HG02943 (cell line): ENCODE measurements around the gene ZFYVE28.
A peak's percentile ranks its signal among the peaks of the same experiment; 100 is the strongest.

Source experiments
- ATAC-seq: cut with Tn5 transposase; IDR thresholded peaks from one replicate; pipeline ENCODE4 v1.9.1; 2021; ENCODE audit warnings: mild to moderate bottlenecking, low read depth, moderate library complexity; ENCODE audit not compliant: unreplicated experiment

ZFYVE28 gene

DNA sequence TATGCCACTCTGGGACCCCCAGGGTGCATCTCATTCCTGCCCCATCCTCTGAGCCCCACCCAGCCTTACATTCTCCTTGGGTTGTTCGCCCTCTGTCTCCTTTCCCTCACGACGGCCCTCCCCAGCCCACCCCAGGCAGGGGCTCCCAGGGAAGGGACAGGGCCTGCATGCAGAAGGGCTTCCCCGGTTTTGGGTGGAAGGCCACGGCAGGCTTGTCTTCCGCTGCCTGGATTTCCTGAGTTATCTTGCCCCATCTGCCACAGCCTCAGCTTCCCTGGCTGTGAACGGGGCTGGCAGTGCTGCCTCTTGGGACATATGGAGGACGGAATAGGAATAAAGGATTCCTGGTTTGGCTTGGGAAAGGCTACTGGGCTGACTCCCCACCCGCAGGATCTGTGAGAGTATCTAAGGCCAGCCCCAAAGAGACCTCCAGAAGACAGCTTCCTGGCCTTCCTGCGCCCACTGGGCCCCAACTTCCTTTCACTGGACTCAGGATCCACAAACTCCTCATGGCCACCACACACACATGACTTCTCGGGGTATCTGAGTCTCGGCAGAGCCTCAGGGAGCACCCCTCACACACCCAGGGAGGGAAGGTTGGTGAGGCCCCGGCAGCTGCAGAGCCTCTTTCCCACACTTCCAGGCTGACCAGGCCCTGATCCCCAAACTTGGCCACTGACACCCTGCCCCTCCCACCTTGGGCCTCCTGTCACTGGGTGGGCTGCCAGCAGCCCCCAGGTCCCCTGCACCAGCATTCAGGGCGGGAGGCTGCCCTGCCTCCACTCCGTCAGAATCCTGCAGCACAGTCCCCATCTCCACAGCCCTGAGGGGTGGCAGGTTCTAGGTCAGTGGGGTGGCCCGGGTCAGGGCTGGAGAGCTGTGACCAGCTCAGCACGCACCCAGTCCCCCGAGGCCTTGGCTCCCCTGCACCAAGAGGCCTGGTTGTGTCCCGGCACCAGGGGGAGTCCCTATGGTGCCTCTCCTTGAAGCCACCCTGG lies 153.0 kb downstream of the ZFYVE28 start:
- ATAC-seq: no peak

DNA sequence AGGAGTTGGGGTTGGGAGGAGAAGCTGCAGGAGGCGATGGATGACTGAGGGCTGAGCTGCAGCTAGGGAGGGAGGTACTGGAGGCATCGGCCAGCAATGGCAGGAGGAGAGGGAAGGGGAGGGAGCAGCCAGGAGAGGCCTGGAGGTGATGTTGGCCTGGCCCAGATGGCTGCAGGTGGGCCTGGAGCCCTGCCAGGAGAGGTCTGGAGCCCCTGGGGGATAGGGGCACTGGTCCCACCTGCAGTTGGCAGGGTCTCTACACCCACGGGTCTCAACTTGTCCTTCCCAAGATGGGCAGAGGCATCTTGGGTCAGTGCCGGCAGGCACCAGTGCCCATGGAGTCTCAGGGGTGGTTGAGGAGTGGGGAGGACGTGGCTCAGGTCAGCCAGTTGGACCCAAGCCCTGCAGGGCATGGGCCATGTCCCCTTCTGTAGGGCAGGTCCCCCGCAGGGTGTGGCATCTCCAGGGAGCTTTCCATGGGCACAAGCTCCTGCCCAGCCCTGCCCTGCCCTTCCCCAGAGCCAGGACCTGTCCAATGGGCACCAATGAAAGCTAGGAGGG lies 153.9 kb downstream of the ZFYVE28 start:
- ATAC-seq: no peak

DNA sequence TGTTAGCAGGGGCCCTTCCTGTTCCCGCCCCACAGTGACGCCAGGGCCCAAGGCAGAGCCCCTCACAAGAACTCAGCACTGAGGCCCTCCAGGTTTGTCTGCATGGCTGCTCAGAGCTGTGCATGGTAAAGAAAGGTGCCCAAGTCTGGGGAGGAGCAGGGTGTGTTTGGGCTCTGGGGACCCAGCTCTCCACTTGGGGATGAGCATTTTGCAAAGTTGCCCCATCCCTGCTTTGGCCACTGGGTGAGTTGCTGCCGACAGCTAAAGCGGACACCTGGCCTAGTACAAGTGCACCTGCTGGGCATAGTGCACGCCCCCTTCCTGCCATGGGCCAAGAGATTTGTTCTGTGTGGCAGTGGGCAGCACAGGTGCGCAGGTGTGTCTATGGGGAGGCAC lies 154.5 kb downstream of the ZFYVE28 start:
- ATAC-seq: no peak

DNA sequence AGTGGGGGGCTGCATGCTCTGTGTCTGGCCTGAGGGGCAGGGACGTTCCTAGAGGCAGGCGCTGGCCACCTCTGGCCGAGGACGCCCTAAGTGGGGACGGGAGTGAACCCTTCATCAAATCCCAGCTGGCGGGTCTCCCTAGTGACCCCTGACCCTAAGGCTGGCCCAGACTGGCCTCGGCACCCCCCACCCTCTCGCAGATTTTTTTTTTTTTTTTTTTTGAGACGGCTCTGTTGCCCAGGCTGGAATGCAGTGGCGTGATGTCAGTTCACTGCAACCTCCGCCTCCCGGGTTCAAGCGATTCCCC lies 155.5 kb downstream of the ZFYVE28 start:
- no peak for ATAC-seq

DNA sequence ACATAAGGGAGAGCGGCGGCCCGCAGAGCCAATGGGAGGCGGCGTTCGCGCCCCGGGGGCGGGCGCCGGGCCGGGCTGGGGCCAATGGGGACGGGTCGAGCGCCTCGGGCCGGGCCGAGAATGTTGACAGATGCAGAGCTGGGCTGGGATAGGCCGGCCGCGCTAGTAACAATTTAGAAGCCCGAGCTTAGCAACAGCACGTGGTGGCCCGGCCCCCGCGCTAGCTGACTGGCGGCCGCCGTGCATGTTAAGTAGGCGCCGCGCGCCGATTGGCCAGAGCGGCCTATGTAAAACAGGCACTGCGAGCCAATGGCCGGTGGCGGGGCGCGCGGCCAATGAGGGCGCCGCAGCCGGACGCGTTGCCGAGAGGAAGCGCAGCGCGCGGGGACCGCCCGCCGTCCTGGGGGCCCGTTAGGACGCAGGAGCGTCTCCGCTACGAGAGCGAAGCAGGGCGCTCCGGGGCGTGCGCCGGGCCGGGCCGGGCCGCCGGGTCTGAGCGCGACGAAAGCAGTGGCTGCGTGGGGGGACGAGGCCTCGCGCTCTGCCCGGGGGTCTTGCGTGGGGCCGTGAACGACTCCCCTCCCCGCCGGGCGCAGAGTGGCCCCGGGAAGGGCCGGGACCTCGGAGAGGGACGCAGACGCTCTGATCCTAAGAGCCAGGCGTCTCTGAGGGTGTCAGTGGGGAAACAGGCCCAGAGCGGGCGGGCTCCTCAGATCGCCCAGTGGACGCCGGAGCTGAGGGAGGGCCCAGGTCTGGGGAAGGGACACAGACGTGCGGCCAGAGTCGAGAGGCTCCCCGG lies 156.1 kb downstream of the ZFYVE28 start:
- ATAC-seq: peak; percentile 87

DNA sequence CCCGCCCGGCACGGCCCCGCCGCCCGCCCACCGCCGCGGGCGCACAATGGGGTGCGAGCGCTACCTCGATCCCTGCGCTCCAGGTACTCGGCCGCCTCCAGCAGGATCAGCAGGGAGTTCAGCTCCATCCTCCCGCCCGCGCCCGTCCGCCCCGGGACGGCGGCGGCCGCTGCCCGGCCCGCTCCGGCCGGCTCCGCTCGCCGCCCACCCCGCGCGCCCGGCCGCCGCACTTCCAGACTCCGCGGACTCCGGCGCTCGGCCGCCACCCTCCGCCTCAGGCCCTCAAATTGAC lies 156.6 kb downstream of the ZFYVE28 start, which contains the start of gene MXD4:
MXD4 (minus strand) TSS at position 257 of the 292 bp plus-strand sequence; CDS start at position 128, 129 bp downstream.
- ATAC-seq: peak; percentile 0

DNA sequence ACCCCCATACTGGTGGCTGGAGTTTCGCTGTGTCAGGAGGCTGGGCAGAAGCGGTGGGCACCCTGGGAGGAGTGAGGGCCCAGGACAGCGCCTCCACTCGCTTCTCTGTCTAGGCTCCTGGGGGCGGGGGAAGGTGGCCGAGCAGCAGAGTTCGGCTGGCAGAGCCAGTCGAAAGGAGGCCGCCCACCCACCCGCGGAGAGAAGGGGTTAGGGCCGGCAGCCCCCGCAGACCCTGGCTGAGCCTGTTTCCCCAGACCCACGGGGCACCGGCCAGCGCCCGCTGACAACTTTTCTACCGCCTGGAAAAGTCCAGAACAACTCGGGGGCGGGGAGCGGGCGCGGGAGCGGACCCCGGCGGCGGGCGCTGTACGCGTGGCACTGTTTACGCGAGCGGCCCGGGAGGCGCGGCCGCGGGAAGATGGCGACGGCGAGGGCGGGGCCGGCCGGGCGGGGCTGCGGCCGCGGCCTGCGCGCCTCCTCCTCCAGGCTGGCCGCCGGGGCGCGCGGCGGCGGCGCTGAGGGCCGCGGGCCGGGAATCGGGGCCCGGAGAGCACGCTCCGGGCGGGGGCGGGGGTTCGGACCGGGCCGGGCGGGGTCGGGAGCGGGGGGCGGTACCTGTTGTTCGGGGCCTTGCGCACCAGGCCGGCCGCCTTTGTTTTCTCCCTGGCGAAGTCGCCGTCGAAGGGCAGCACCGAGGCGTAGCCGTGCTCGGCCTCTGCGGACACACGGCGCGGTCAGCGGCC lies 157.2 kb downstream of the ZFYVE28 start:
- no peak for ATAC-seq

DNA sequence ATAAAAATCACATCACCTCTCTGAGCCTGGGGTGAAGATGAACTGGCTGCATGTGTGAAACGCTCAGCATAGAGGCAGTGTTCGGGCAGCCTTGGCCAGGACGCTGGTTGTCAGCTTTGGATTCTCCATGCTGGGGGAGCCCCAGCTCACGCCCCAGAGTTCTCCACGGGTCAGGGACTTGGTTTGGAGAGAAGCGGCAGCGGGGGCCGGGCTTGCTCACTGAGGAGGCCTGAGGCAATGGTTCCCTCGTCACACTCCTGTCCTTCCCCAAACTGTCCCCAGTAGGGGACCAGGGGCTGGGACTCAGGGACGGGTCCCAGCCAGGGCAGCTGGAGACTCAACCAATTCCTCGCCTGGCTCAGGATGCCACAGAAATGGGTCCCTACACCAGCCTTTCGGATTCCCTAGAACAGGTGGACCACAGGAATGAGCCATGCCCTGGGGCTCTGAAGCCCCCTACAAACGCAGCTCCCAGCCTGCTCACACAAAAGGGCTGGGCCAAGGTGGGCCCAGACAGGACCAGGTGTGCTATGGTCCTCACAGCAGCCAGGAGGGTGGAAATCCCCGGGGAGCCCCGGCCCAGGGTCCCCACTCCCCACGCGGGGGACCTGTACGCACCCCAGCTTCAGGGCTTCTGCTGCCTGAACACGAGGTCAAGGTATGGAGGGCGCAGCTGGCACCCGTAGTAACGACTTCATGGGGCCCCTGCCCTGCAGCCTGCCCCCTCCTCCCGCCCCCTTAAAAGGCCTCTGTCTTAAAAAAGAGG lies 157.9 kb downstream of the ZFYVE28 start:
- no peak for ATAC-seq

DNA sequence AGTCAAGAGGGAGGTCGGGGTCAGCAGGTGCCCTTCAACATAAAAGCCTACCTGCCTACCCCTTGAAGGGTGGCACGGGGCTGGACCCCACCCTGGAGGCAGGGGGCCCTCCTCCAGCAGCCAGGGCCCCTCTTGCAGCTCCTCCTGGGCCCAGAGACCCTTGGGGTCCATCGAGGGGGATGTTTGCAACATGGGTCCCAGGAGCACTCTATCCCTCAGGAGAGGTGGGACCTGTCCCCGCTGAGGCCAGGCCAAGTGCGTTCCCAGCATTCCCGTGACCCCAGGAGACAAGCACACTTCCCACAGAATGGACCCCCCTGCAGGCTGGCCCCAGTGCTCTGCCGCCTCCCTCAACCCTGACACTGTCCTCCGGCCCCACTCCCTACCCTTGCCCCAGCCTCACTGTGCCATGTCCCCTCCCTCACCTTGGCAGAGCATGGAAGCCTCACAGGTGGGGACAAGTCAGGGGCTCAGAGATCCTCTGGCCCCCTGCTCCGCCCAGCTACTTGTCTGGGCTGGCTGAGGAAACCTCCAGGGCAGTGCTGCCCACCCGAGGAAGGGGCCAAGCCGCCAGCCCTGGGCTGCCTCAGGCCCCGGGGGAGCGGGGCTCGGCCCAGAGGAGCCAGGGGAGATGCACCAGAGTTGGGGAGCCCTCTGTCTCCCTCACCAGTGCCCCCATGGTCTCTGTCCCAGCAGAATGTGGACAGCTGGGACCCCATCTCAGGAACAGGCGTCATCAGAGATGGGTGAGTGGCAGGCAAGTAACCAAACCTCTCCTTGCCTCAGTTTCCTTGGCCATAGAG lies 158.7 kb downstream of the ZFYVE28 start:
- no peak for ATAC-seq

DNA sequence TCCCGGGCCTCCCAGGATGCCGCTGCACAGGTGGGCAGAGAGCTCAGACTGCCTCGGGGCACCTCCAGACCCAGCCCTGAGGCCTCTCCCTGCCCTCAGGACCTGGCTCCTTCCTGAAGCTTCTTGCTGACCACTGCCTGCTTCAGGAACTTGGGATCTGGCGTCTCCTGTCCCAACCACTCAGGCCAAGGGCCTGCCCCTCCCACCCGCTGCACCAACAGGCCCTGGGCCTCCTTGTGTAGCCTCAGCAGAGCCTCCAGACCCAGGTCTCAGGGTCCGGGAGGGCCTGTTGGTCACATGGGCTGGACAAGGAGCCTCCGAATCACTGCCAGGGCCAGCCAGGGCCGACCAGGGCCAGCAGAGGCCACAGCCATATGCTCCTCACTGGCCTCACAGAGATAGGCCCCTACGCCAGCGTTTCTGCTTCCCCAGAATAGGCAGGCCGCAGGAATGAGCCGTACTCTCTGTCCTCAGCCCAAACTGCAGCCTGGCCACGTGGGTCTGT lies 159.4 kb downstream of the ZFYVE28 start:
- ATAC-seq: no peak

DNA sequence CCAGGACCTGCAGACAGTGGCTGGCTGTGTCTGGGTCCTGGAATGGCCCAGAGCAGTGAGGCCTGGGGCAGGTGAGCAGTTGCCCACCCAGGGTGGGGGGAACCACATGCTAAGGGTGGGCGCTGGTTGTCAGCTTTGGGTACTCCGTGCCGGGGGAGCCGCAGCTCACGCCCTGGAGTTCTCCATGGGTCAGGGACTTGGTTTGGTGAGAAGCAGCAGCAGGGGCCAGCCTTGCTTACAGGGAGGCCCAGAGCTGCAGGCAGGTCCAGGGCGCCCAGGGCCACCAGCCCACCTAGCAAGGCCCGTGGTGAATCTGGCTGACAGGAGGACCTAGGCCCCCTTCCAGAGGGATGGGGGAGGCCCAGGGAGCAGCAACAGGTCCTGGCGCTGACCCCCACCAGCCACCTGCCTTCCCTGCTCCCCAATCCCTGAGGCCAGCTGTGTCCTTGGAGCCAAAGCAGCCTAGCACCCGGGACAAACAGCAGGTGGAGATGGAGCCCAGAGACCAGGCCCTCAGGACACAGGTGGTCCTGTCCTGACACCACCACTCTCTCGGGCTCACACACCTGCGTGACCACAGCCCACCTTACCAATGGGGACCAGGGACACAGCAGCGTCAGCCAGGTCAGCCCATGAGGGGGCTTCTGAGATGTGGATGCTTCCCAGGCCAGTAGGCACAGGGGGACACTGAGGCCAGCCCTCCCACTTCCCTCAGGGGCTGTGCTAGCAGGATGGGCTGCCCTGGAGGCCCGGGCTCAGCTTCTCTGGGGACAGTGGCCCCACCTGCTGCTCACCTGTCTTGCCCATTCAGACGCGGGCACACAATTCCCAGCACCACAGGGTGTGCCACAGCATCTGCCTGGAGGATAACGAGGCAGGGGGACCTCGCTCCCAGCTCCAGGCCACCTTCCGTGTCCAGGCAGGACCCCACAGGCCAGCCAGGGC lies 160.1 kb downstream of the ZFYVE28 start:
- no peak for ATAC-seq

DNA sequence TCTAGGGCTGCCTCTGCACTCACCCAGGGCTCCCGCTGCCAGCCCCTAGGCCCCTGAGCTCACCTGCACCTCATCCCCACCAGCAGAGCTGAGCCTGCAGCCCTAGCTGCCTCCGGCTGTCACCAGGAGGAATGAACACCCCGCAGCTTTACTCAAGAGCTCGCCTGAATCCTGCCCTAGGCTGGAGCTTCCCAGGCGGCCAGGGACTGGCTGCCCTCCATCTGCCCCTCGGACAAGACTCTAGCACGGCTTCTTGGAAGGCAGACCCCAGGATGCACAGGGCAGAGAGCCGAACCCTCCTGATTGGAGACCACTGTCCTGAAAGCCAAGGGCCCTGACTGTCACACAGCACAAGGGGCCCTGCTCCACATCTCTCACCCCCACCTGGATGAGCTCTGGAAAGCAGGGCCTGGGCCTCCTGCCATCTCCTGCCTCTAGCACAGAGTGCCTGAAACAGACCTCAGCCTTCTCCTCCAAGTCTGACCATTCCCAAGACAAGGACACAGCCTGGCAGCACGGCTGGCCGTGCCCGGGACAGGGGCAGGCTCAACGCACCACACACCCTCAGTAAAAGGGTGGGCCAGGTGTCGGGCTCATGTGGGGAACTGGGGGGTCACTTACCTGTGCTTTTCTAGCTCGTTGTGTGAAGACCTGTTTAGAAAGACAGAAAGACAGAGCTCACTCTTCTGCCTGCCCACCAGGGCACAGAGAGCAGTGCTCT lies 160.9 kb downstream of the ZFYVE28 start:
- ATAC-seq: no peak

DNA sequence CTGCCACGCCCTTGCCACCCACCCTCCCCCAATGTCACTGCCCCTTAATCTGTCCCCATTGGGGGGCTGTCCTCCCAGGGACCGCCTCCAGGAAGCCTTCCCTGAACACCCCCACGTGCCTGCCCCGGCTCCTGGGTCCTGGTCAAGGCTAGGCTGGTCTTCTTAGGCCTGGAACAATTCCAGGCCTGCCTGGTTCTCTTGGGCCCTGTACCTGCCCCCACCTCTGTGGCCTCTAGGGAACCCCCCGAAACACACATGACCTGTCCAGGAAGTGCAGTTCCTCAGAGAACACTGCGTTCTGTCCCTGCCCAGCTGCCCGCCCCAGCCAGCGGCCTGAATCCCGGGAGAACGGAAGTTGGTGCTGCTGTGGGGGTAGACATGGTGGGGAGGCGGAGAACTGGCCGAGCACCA lies 161.7 kb downstream of the ZFYVE28 start:
- no peak for ATAC-seq

DNA sequence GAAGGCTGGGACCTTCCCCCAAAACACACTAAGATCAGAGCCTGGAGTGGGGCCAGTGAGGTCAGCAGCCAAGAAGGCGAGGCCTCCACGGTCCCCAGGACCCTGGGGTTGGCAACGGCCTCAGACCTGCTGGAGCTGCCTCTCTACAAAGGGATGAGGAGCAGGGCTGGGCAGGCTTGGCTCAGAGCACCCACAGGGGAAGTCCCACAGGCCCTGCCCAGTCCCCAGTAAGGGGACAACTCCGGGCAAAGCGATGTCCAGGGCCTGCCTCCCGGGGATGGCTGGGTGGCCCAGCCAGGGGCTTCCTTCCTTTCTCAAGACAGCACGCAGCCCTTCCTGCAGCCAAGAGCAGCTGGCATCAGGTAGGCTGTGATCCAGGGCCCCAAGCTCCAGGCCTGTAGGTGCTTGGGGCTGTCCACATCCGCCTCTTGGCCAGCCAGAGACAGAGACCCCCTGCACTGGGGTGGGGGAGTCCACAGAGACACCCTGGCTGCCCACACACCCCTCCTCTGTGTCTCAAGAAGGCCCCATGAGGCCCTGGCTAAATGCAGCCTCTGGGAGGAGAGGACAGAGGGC lies 162.2 kb downstream of the ZFYVE28 start:
- no peak for ATAC-seq

DNA sequence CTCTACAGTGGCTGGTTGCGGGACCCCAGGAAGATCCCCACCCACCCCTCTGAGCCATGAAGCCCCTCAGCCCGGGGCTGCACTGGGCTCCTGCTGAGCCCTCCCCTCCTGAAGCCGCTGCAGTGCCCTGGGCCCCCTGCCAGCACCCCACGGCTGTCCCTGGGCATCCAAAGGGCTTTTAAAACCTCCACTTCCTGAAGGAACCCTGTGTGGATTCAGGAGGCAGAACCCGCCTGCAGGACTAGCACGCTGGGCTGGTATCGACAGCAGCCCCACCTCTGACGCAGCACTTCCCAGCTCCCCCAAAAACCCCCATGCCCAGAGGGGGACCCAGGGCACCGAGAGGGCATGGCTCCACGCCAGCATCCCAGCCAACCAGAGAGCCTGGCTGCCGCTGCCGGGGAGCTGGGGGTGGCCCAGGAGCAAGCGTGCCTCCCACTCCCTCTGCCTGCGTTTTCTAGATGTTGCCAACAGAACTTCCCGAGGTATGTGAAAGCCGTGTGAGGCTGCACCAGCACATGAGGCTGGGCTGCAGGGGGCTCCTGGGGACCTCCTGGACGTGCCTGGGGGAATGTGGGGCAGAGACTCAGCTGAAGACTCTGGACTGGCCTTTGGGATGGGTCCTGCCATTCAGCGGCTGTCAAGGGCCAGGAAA lies 162.8 kb downstream of the ZFYVE28 start:
- ATAC-seq: no peak
